NOMO-1 treated with dmso at 0.1 percent for 144 hours (cell line): ENCODE data around the gene FAM120C.

Experiments used
- DNase-seq: peaks from one replicate; lab custom pipeline; 2025; ENCODE audit not compliant: unreplicated experiment; lab: John Stamatoyannopoulos, UW

FAM120C gene

GRCh38 chrX:54044126-54044876 is 138.8 kb downstream of the FAM120C start, which contains the start of gene PHF8:
Gene PHF8 (minus strand): TSS chrX:54044473. CDS start chrX:54042728, 1,745 bp downstream.
- peak; percentile 89 for DNase-seq

- DNase-seq: no peak
These were observed 139.4 kb downstream of the FAM120C start for GRCh38 chrX:54043541-54044125.

GRCh38 chrX:54043056-54043455 is 140.0 kb downstream of the FAM120C start:
- DNase-seq: no peak

GRCh38 chrX:54042609-54043021 is 140.4 kb downstream of the FAM120C start:
- DNase-seq: no peak

- no peak for DNase-seq
These were observed 152.7 kb downstream of the FAM120C start for GRCh38 chrX:54030329-54030728.

GRCh38 chrX:54029529-54030143 is 153.4 kb downstream of the FAM120C start:
- DNase-seq: no peak

- no peak for DNase-seq
These were observed 158.7 kb downstream of the FAM120C start for GRCh38 chrX:54024350-54024749.
